ENCODE data around the gene CELSR2.

CELSR2 gene

GRCh38 chr1:109257682-109258421 lies 8.5 kb downstream of the CELSR2 start:
- TF ChIP-seq CTCF (conservative IDR thresholded peaks at IDR 0.05; ENCODE audit: low read depth, low read length) = no peak
- no peak overlapping the region for H3K27ac ChIP-seq

GRCh38 chr1:109258481-109259466 lies 9.4 kb downstream of the CELSR2 start:
- no peak overlapping the region for H2AFZ ChIP-seq (ENCODE audit: low read depth)
- no peaks in the 10 kb centered on the region for H3K4me1 ChIP-seq (ENCODE audit: low read depth, poor library complexity, severe bottlenecking)
- no peaks in the 10 kb centered on the region for H3K36me3 ChIP-seq (ENCODE audit: insufficient read depth)
- H3K9ac ChIP-seq = no peak overlapping the region
- H3K4me3 ChIP-seq (IDR thresholded peaks at IDR 0.05; ENCODE audit: insufficient read depth, low read depth, low read length) = no peak overlapping the region
- no peaks in the 10 kb centered on the region for H4K20me1 ChIP-seq (ENCODE audit: insufficient read depth)
- no peaks in the 10 kb centered on the region for H3K79me2 ChIP-seq (ENCODE audit: insufficient read depth, low read depth)
- TF ChIP-seq CTCF (conservative IDR thresholded peaks at IDR 0.05; ENCODE audit: low read depth, low read length) = no peak
- H3K4me2 ChIP-seq = no peak overlapping the region
- H3K27ac ChIP-seq = no peak overlapping the region
- H3K27me3 ChIP-seq (ENCODE audit: insufficient read depth, low read depth) = no peaks in the 10 kb centered on the region

More at GRCh38 chr1:109257682-109258421, 8.5 kb downstream of the CELSR2 start:
- no peak overlapping the region for H2AFZ ChIP-seq (ENCODE audit: low read depth)
- no peak overlapping the region for H3K9ac ChIP-seq
- no peak overlapping the region for H3K4me3 ChIP-seq (IDR thresholded peaks at IDR 0.05; ENCODE audit: insufficient read depth, low read depth, low read length)
- no peaks in the 10 kb centered on the region for H3K4me1 ChIP-seq (ENCODE audit: low read depth, poor library complexity, severe bottlenecking)
- H3K79me2 ChIP-seq (ENCODE audit: insufficient read depth, low read depth) = no peaks in the 10 kb centered on the region
- H4K20me1 ChIP-seq (ENCODE audit: insufficient read depth) = no peaks in the 10 kb centered on the region
- H3K36me3 ChIP-seq (ENCODE audit: insufficient read depth) = no peaks in the 10 kb centered on the region
- H3K27me3 ChIP-seq (ENCODE audit: insufficient read depth, low read depth) = no peaks in the 10 kb centered on the region
- no peak overlapping the region for H3K4me2 ChIP-seq

GRCh38 chr1:109259674-109260557 lies 10.6 kb downstream of the CELSR2 start:
- Histone ChIP-seq H3K79me2 (ENCODE audit: insufficient read depth, low read depth) (no peaks in the 10 kb centered on the region), H3K4me3 (IDR thresholded peaks at IDR 0.05; ENCODE audit: insufficient read depth, low read depth, low read length) (no peak overlapping the region), H3K4me1 (ENCODE audit: low read depth, poor library complexity, severe bottlenecking) (no peaks in the 10 kb centered on the region), H3K4me2 (no peak overlapping the region), H2AFZ (ENCODE audit: low read depth) (no peak overlapping the region), H3K27ac (no peak overlapping the region), H3K36me3 (ENCODE audit: insufficient read depth) (no peaks in the 10 kb centered on the region), H3K27me3 (ENCODE audit: insufficient read depth, low read depth) (no peaks in the 10 kb centered on the region), H3K9ac (no peak overlapping the region), H4K20me1 (ENCODE audit: insufficient read depth) (no peaks in the 10 kb centered on the region)
- no peak for TF ChIP-seq CTCF (conservative IDR thresholded peaks at IDR 0.05; ENCODE audit: low read depth, low read length)

GRCh38 chr1:109261006-109261405 lies 11.7 kb downstream of the CELSR2 start:
- Histone ChIP-seq H3K4me3 (IDR thresholded peaks at IDR 0.05; ENCODE audit: insufficient read depth, low read depth, low read length) (no peak overlapping the region), H3K9ac (no peak overlapping the region), H3K4me1 (ENCODE audit: low read depth, poor library complexity, severe bottlenecking) (no peaks in the 10 kb centered on the region), H3K4me2 (no peak overlapping the region), H4K20me1 (ENCODE audit: insufficient read depth) (no peaks in the 10 kb centered on the region), H2AFZ (ENCODE audit: low read depth) (no peak overlapping the region), H3K27me3 (ENCODE audit: insufficient read depth, low read depth) (no peaks in the 10 kb centered on the region), H3K27ac (no peak overlapping the region), H3K79me2 (ENCODE audit: insufficient read depth, low read depth) (no peaks in the 10 kb centered on the region), H3K36me3 (ENCODE audit: insufficient read depth) (no peaks in the 10 kb centered on the region)
- TF ChIP-seq CTCF (conservative IDR thresholded peaks at IDR 0.05; ENCODE audit: low read depth, low read length) = no peak
